ENCODE data around the gene SFRP2. TPM values are rescaled to one million over a fixed set of nuclear protein-coding genes. Genes with fewer than 3 reads are reported as not detected.

The SFRP2 gene
- total RNA-seq, 1 donor from 2014 or later: 12.5 TPM

DNA sequence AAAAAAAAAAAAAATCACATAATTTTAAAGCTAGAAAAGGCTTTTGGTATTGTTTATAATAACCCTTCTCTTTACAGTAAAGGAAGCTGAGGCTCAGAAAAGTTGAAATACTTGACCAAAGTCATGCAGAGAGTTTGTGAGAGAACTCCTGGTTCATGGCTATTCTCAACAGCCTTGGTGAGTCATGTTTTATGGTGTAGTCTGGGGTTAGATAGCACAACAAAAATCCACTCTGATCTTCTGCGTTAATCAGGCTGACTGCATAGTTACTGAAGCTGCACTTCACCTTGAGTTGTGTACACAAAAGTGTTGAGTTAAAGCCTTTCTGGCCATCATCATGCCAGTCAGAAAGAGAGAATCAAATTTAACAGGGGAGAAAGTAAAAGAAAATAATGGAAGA is 19.3 kb upstream of the SFRP2 start:
- no peaks in the 10 kb centered on the region for H3K27me3 ChIP-seq
- TF ChIP-seq, protein P1, sequence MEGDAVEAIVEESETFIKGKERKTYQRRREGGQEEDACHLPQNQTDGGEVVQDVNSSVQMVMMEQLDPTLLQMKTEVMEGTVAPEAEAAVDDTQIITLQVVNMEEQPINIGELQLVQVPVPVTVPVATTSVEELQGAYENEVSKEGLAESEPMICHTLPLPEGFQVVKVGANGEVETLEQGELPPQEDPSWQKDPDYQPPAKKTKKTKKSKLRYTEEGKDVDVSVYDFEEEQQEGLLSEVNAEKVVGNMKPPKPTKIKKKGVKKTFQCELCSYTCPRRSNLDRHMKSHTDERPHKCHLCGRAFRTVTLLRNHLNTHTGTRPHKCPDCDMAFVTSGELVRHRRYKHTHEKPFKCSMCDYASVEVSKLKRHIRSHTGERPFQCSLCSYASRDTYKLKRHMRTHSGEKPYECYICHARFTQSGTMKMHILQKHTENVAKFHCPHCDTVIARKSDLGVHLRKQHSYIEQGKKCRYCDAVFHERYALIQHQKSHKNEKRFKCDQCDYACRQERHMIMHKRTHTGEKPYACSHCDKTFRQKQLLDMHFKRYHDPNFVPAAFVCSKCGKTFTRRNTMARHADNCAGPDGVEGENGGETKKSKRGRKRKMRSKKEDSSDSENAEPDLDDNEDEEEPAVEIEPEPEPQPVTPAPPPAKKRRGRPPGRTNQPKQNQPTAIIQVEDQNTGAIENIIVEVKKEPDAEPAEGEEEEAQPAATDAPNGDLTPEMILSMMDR (IDR thresholded peaks at IDR 0.05): no peak
- no peak for DNase-seq
- no peaks in the 10 kb centered on the region for H3K36me3 ChIP-seq
- no peak for ATAC-seq
- intact Hi-C loops (cut with DNase I): no loop called here
- no peak overlapping the region for H3K4me3 ChIP-seq
- no peaks in the 10 kb centered on the region for H3K4me1 ChIP-seq
- no peaks in the 10 kb centered on the region for H3K9me3 ChIP-seq
- no peak overlapping the region for H3K27ac ChIP-seq

DNA sequence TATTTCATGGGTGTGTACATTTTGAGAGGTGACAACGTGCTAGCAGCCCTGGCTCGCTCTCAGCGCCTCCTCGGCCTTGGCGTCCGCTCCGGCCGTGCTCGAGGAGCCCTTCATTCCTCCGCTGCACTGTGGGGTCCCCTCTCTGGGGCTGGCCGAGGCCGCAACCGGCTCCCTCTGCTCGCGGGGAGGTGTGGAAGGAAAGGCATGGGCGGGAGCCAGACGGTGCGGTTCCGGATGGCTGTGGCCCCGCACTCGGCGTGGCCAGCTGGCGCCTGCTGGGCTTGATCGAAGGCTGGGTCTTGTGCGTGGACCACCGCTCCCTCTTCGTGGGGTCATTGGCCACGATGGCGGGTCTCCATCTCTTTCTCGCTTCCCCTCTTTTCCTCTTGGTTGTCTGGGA is 17.2 kb upstream of the SFRP2 start:
- H3K27me3 ChIP-seq: no peaks in the 10 kb centered on the region
- no peaks in the 10 kb centered on the region for H3K9me3 ChIP-seq
- TF ChIP-seq, protein P1 (IDR thresholded peaks at IDR 0.05): no peak
- H3K4me1 ChIP-seq: no peaks in the 10 kb centered on the region
- no peaks in the 10 kb centered on the region for H3K36me3 ChIP-seq
- no peak for ATAC-seq
- intact Hi-C loops (cut with DNase I): no loop called here
- peak; percentile 57 for DNase-seq
- no peak overlapping the region for H3K27ac ChIP-seq
- no peak overlapping the region for H3K4me3 ChIP-seq

DNA sequence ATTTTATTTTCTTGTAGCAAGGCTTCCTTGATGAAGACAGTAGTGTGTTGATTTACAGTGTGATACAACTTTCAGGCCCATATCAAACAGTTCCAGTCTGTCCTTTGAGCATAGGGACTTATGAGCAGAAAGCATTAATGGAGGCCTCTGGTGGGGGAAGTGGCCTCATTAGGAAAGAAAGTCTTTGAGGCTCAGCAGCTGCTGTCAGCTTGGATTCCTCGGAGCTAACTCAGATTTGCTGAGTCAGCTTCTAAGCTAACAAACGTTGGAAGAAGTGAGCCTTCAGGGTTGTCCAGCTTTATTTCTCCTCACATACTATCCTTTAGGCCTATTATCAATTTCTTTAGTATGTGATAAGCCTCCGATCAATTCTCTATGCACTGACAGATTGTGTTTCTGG is 15.8 kb upstream of the SFRP2 start:
- no peak for DNase-seq
- Histone ChIP-seq H3K27me3 (no peaks in the 10 kb centered on the region), H3K36me3 (no peaks in the 10 kb centered on the region), H3K9me3 (no peaks in the 10 kb centered on the region), H3K4me1 (no peaks in the 10 kb centered on the region), H3K27ac (no peak overlapping the region), H3K4me3 (no peak overlapping the region)
- intact Hi-C loops (cut with DNase I): no loop called here
- TF ChIP-seq, protein P1 (IDR thresholded peaks at IDR 0.05): no peak
- no peak for ATAC-seq

DNA sequence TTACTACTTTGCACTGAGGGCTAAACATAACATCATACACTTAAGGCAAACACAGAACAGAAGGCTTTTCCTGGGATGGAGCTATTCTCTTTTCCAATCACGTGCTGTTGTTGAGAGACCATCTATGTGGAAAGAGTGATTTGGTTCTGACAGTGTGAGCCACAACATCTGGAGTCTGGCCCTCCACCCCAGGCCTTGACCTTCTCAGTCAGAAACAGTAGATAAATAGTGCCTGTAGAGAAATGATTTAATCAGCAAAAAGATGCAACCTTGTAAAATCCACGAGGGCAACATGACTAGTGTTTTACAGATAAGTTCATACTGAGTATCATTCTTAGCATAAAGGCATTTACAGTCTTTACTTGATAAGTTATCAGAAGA is 10.8 kb upstream of the SFRP2 start:
- H3K36me3 ChIP-seq: no peaks in the 10 kb centered on the region
- ATAC-seq: no peak
- TF ChIP-seq, protein P1 (IDR thresholded peaks at IDR 0.05): no peak
- H3K4me3 ChIP-seq: no peak overlapping the region
- no peak overlapping the region for H3K27ac ChIP-seq
- intact Hi-C loops (cut with DNase I): no loop called here
- no peak for DNase-seq
- H3K4me1 ChIP-seq: no peaks in the 10 kb centered on the region
- peaks cover 5% of the 10 kb centered on the region for H3K27me3 ChIP-seq
- H3K9me3 ChIP-seq: no peaks in the 10 kb centered on the region

DNA sequence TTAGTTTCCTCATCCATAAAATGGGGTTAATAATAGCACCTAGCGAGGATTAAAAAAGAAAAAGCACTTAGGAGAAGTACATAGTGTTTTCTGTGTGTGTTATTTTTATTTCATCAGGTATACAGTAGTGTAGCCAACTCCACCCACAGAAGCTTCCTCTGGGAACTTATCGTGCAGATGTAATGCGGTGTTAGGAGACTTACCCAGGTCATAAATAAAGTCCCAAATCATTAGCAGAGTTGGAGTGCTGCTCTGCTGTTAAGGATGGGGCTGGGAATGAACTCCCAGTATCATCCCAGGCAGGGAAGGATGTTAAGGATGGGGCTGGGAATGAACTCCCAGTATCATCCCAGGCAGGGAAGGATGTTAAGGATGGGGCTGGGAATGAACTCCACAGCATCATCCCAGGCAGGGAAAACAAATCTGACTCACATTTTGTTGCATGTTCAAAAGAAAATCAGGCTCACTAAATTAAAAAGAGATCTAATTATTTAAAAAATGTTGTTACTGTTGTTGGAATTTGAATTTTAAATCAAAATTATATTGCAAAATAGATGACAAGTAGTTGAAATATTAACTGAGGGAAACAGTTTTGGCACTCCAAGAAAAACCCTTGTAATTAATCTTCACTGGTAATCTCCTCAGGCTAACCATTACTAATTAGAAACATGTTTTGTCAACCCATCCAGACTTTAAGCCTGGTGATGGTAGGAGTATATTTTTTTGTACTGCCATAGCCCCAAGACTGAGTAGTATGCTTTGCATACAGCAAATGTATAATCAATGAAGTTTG is 10.2 kb upstream of the SFRP2 start:
- H3K27me3 ChIP-seq: peaks cover 11% of the 10 kb centered on the region
- no peak for DNase-seq
- no peaks in the 10 kb centered on the region for H3K9me3 ChIP-seq
- no peak for ATAC-seq
- H3K36me3 ChIP-seq: no peaks in the 10 kb centered on the region
- no peak overlapping the region for H3K4me3 ChIP-seq
- TF ChIP-seq, protein P1 (IDR thresholded peaks at IDR 0.05): no peak
- no peak overlapping the region for H3K27ac ChIP-seq
- no peaks in the 10 kb centered on the region for H3K4me1 ChIP-seq
- intact Hi-C loops (cut with DNase I): no loop called here
